ENCODE data around the gene POLG2.

GRCh38 chr17:64506201-64506575, 9.3 kb upstream of the POLG2 start, which contains the start of gene DDX5:
- TF ChIP-seq POLR2A (IDR thresholded peaks at IDR 0.05) (peak; percentile 95 to 96), CTCF (IDR thresholded peaks at IDR 0.05) (no peak)

Measured in thyroid gland (tissue), 4 donors.